WI38 (cell line): ENCODE measurements around the gene TFAP2E.

ENCODE experiments used
- H3K4me3 ChIP-seq: 2 replicates; pipeline ENCODE4 v1.5.1; 2011; ENCODE audit warnings: low read depth, mild to moderate bottlenecking, control low read depth, low read length
- TF ChIP-seq, protein P1 (sequence below): IDR thresholded peaks from 2 replicates; pipeline ENCODE4 v1.5.1; 2012; ENCODE audit warnings: low read depth, mild to moderate bottlenecking, control low read depth, low read length

The TFAP2E gene

GRCh38 chr1:35557611-35558373 is 15.3 kb upstream of the TFAP2E start, which contains the start of gene NCDN:
NCDN (plus strand) TSS chr1:35557799; CDS start chr1:35558191, 392 bp downstream.
- TF ChIP-seq, protein P1, sequence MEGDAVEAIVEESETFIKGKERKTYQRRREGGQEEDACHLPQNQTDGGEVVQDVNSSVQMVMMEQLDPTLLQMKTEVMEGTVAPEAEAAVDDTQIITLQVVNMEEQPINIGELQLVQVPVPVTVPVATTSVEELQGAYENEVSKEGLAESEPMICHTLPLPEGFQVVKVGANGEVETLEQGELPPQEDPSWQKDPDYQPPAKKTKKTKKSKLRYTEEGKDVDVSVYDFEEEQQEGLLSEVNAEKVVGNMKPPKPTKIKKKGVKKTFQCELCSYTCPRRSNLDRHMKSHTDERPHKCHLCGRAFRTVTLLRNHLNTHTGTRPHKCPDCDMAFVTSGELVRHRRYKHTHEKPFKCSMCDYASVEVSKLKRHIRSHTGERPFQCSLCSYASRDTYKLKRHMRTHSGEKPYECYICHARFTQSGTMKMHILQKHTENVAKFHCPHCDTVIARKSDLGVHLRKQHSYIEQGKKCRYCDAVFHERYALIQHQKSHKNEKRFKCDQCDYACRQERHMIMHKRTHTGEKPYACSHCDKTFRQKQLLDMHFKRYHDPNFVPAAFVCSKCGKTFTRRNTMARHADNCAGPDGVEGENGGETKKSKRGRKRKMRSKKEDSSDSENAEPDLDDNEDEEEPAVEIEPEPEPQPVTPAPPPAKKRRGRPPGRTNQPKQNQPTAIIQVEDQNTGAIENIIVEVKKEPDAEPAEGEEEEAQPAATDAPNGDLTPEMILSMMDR = no peak
- H3K4me3 ChIP-seq = peak within 1 kb of the TSS; percentile 93

DNA sequence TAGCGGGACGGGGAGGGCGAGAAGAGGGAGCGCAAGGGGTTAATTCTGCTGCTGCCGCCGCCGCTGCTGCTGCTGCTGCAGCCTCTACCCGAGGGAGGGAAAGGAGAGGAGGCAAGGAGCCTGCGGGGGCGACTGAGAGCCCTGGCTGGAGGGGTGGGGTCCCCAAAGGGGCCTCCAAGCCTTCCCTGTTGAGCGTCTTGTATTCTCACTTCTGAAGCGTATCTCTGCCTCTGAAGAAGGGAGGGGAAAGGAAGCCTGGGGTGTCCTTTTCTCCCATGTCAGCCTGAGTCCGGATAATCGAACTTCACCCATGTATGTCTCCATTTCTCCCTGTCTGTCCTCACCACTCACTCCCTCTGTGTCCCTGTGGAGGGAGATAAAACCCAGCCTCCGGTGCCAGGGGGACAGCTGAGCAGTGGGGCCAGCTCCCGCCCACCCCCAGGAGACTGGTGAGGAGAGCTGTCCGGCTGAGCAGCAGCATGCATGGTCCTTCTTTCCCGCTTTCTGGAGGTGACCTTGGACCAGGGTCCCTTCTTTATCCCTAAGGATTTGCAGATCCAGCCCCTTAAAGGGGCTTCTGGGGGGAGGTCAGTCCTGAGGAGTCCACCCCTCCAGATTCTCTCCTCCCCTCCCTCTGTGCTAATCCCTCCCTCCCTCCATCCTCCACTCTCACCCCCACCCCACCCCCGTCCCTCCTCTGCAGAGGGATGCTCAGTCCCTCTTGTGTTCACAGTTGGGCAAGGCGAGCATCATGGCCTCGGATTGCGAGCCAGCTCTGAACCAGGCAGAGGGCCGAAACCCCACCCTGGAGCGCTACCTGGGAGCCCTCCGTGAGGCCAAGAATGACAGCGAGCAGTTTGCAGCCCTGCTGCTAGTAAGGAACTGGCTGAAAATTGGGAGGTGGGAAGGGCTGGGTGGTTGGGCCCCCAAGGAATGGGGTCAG is 14.5 kb upstream of the TFAP2E start:
- TF ChIP-seq, protein P1 = no peak

GRCh38 chr1:35559317-35559944 is 13.7 kb upstream of the TFAP2E start:
- TF ChIP-seq, protein P1 = no peak
- no peak overlapping the region; the same call in 1 of the 2 replicates for H3K4me3 ChIP-seq

More for the DNA sequence above, 14.5 kb upstream of the TFAP2E start:
- peak overlapping the region; percentile 93 for H3K4me3 ChIP-seq

DNA sequence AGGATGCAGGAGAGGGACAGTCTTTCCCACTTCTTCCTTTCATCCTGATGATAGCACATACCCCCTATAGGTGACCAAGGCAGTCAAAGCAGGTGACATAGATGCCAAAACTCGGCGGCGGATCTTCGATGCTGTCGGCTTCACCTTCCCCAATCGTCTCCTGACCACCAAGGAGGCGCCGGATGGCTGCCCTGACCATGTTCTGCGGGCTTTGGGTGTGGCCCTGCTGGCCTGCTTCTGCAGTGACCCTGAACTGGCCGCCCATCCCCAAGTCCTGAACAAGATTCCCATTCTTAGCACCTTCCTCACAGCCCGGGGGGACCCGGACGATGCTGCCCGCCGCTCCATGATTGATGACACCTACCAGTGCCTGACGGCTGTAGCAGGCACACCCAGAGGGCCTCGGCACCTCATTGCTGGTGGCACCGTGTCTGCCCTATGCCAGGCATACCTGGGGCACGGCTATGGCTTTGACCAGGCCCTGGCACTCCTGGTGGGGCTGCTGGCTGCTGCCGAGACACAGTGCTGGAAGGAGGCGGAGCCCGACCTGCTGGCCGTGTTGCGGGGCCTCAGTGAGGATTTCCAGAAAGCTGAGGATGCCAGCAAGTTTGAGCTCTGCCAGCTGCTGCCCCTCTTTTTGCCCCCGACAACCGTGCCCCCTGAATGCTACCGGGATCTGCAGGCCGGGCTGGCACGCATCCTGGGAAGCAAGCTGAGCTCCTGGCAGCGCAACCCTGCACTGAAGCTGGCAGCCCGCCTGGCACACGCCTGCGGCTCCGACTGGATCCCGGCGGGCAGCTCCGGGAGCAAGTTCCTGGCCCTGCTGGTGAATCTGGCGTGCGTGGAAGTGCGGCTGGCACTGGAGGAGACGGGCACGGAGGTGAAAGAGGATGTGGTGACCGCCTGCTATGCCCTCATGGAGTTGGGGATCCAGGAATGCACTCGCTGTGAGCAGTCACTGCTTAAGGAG is 12.6 kb upstream of the TFAP2E start:
- H3K4me3 ChIP-seq = no peak overlapping the region
- TF ChIP-seq, protein P1 = no peak

DNA sequence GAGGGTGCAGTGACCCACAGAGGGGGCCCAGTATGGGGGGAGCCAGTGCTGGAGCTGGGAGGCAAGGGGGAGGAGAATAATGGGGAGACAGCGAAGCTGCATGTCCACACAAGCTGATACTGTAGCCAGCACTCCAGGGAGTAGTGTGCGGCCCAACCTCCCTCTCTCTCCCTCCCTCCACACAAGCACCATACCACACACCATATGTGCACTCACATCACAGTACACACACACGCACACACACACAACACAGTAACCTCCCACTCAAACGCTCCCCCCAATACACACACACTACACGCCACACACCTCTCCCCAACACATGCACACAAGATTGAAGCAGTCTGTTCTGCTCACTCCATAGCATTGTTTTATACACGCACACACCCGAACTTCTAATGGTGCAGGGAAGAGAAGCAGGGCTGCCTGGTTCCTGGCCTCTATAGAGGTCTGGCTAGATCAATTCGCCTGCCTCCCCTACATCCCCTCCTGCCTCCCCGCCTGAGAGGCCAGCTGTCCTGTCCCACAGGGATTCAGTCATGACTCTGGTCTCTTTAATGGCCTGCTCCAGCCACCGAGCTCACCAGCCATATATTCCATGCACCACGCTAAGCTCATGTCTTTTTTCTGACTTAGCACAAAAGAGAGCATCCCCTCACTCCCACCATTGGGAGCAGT is 11.7 kb upstream of the TFAP2E start:
- TF ChIP-seq, protein P1 = no peak
- H3K4me3 ChIP-seq = no peak overlapping the region
